Activated T-helper 17 cell treated with anti-CD3 and anti-CD28 coated beads, Interleukin-2, amount 50 U/mL, for 72 hours (primary cell): Measurements from ENCODE around the gene MAPT. TPM values are rescaled to one million over a fixed set of nuclear protein-coding genes. Genes with fewer than 3 reads are reported as not detected.

Source experiments
- ATAC-seq: fragments of 150-1000 bp; cut with Tn5 transposase; replicated peaks from 2 replicates; pipeline ENCODE4 v1.10.0; 2021; ENCODE audit warnings: mild to moderate bottlenecking, moderate library complexity
- H3K27ac Mint-ChIP-seq: one replicate; pipeline ENCODE4 v1.8.0; 2022; ENCODE audit warnings: mixed read lengths
- H3K27me3 Mint-ChIP-seq: one replicate; pipeline ENCODE4 v1.8.0; 2022; ENCODE audit warnings: mixed read lengths
- H3K36me3 Mint-ChIP-seq: one replicate; pipeline ENCODE4 v1.8.0; 2022; ENCODE audit warnings: low read depth, mild to moderate bottlenecking, mixed read lengths
- H3K4me1 Mint-ChIP-seq: one replicate; pipeline ENCODE4 v1.8.0; 2022; ENCODE audit warnings: mixed read lengths
- H3K4me3 Mint-ChIP-seq: one replicate; pipeline ENCODE4 v1.8.0; 2022; ENCODE audit warnings: mild to moderate bottlenecking, mixed read lengths
- H3K9me3 Mint-ChIP-seq: one replicate; pipeline ENCODE4 v1.8.0; 2022; ENCODE audit warnings: mixed read lengths
- total RNA-seq, 2 donors: library from RNA; stranded (reverse); gene quantifications; one replicate each; pipeline ENCODE4 v1.2.3, GENCODE V29; 2022

Gene MAPT
- total RNA-seq, 2 donors from 2014 or later, result 0.63 to 4.9 TPM

GRCh38 chr17:45992904-45993303, 98.5 kb downstream of the MAPT start:
- Mint-ChIP-seq H3K27ac (no peak overlapping the region), H3K4me3 (no peak overlapping the region), H3K36me3 (no peaks in the 10 kb centered on the region), H3K27me3 (no peaks in the 10 kb centered on the region), H3K9me3 (no peaks in the 10 kb centered on the region), H3K4me1 (no peaks in the 10 kb centered on the region)
- ATAC-seq, result no peak

- Mint-ChIP-seq H3K4me1 (no peaks in the 10 kb centered on the region), H3K27ac (no peak overlapping the region), H3K36me3 (no peaks in the 10 kb centered on the region), H3K9me3 (no peaks in the 10 kb centered on the region), H3K27me3 (no peaks in the 10 kb centered on the region), H3K4me3 (no peak overlapping the region)
- ATAC-seq, result no peak
Measured at GRCh38 chr17:45993962-45994627, 99.7 kb downstream of the MAPT start.

DNA sequence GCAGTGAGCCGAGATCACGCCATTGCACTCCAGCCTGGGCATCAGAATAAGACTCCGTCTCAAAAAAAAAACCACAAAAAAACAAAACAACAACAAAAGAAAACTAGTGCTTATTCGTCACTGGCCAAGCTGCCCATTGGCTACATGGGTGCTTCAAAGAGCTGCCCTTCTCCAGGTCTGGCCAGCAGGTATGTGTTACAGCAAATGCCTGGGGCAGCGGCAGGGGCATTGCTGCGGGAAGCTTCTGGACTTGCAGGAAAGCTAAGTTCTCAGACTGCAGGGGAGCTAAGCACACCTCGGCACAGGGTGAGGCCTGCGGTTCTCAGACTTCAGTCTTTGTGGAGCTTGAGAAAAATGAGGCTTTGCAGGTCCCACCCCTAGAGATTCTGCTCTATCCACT, 100.6 kb downstream of the MAPT start:
- H3K36me3 Mint-ChIP-seq, result no peaks in the 10 kb centered on the region
- H3K4me3 Mint-ChIP-seq, result no peak overlapping the region
- no peak for ATAC-seq
- H3K4me1 Mint-ChIP-seq, result no peaks in the 10 kb centered on the region
- H3K27me3 Mint-ChIP-seq, result no peaks in the 10 kb centered on the region
- H3K9me3 Mint-ChIP-seq, result no peaks in the 10 kb centered on the region
- H3K27ac Mint-ChIP-seq, result no peak overlapping the region

GRCh38 chr17:45995627-45996270, 101.4 kb downstream of the MAPT start:
- no peak for ATAC-seq
- Mint-ChIP-seq H3K4me1 (no peaks in the 10 kb centered on the region), H3K4me3 (no peak overlapping the region), H3K27ac (no peak overlapping the region), H3K36me3 (no peaks in the 10 kb centered on the region), H3K27me3 (no peaks in the 10 kb centered on the region), H3K9me3 (no peaks in the 10 kb centered on the region)

DNA sequence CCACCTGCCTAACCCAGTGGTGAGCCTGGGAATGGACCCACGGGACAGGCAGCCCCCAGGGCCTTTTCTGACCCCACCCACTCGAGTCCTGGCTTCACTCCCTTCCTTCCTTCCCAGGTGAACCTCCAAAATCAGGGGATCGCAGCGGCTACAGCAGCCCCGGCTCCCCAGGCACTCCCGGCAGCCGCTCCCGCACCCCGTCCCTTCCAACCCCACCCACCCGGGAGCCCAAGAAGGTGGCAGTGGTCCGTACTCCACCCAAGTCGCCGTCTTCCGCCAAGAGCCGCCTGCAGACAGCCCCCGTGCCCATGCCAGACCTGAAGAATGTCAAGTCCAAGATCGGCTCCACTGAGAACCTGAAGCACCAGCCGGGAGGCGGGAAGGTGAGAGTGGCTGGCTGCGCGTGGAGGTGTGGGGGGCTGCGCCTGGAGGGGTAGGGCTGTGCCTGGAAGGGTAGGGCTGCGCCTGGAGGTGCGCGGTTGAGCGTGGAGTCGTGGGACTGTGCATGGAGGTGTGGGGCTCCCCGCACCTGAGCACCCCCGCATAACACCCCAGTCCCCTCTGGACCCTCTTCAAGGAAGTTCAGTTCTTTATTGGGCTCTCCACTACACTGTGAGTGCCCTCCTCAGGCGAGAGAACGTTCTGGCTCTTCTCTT, 102.1 kb downstream of the MAPT start:
- no peak overlapping the region for H3K27ac Mint-ChIP-seq
- H3K4me1 Mint-ChIP-seq, result no peaks in the 10 kb centered on the region
- no peaks in the 10 kb centered on the region for H3K9me3 Mint-ChIP-seq
- no peaks in the 10 kb centered on the region for H3K27me3 Mint-ChIP-seq
- H3K36me3 Mint-ChIP-seq, result no peaks in the 10 kb centered on the region
- no peak overlapping the region for H3K4me3 Mint-ChIP-seq
- no peak for ATAC-seq

- Mint-ChIP-seq H3K27ac (no peak overlapping the region), H3K4me3 (no peak overlapping the region), H3K27me3 (no peaks in the 10 kb centered on the region), H3K4me1 (no peaks in the 10 kb centered on the region), H3K36me3 (no peaks in the 10 kb centered on the region), H3K9me3 (no peaks in the 10 kb centered on the region)
- no peak for ATAC-seq
Measured at GRCh38 chr17:45997166-45997565, 102.8 kb downstream of the MAPT start.

DNA sequence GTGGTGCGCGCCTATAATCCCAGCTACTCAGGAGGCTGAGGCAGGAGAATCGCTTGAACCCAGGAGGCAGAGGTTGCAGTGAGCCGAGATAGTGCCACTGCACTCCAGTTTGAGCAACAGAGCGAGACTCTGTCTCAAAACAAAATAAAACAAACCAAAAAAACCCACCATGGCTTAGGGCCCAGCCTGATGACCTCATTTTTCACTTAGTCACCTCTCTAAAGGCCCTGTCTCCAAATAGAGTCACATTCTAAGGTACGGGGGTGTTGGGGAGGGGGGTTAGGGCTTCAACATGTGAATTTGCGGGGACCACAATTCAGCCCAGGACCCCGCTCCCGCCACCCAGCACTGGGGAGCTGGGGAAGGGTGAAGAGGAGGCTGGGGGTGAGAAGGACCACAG, 103.3 kb downstream of the MAPT start:
- ATAC-seq, result no peak
- Mint-ChIP-seq H3K36me3 (no peaks in the 10 kb centered on the region), H3K27ac (no peak overlapping the region), H3K27me3 (no peaks in the 10 kb centered on the region), H3K4me1 (no peaks in the 10 kb centered on the region), H3K9me3 (no peaks in the 10 kb centered on the region), H3K4me3 (no peak overlapping the region)

DNA sequence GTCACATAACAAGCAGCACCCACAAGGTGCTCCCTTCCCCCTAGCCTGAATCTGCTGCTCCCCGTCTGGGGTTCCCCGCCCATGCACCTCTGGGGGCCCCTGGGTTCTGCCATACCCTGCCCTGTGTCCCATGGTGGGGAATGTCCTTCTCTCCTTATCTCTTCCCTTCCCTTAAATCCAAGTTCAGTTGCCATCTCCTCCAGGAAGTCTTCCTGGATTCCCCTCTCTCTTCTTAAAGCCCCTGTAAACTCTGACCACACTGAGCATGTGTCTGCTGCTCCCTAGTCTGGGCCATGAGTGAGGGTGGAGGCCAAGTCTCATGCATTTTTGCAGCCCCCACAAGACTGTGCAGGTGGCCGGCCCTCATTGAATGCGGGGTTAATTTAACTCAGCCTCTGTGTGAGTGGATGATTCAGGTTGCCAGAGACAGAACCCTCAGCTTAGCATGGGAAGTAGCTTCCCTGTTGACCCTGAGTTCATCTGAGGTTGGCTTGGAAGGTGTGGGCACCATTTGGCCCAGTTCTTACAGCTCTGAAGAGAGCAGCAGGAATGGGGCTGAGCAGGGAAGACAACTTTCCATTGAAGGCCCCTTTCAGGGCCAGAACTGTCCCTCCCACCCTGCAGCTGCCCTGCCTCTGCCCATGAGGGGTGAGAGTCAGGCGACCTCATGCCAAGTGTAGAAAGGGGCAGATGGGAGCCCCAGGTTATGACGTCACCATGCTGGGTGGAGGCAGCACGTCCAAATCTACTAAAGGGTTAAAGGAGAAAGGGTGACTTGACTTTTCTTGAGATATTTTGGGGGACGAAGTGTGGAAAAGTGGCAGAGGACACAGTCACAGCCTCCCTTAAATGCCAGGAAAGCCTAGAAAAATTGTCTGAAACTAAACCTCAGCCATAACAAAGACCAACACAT, 104.9 kb downstream of the MAPT start, which contains the start of gene STH:
Gene STH (plus strand): TSS at position 264 of the 913 bp plus-strand sequence. CDS start 30 bp downstream, at position 294.
- no peak for ATAC-seq
- H3K27me3 Mint-ChIP-seq, result no peaks in the 10 kb centered on the region

GRCh38 chr17:45999900-46000290, 105.5 kb downstream of the MAPT start:
- H3K9me3 Mint-ChIP-seq, result no peaks in the 10 kb centered on the region
- no peak for ATAC-seq
- no peak overlapping the region for H3K27ac Mint-ChIP-seq
- no peaks in the 10 kb centered on the region for H3K36me3 Mint-ChIP-seq
- no peaks in the 10 kb centered on the region for H3K4me1 Mint-ChIP-seq
- H3K27me3 Mint-ChIP-seq, result no peaks in the 10 kb centered on the region
- no peak overlapping the region for H3K4me3 Mint-ChIP-seq

More for the DNA sequence above, 104.9 kb downstream of the MAPT start, which contains the start of gene STH:
- Mint-ChIP-seq H3K4me1 (no peaks in the 10 kb centered on the region), H3K36me3 (no peaks in the 10 kb centered on the region), H3K4me3 (no peak within 1 kb of the TSS), H3K27ac (no peak within 1 kb of the TSS), H3K9me3 (no peaks in the 10 kb centered on the region)

DNA sequence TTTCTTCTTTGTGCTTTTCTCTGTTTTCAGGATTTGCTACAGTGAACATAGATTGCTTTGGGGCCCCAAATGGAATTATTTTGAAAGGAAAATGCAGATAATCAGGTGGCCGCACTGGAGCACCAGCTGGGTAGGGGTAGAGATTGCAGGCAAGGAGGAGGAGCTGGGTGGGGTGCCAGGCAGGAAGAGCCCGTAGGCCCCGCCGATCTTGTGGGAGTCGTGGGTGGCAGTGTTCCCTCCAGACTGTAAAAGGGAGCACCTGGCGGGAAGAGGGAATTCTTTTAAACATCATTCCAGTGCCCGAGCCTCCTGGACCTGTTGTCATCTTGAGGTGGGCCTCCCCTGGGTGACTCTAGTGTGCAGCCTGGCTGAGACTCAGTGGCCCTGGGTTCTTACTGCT, 105.9 kb downstream of the MAPT start:
- Mint-ChIP-seq H3K4me3 (no peak overlapping the region), H3K36me3 (no peaks in the 10 kb centered on the region), H3K4me1 (no peaks in the 10 kb centered on the region), H3K27ac (no peak overlapping the region), H3K9me3 (no peaks in the 10 kb centered on the region), H3K27me3 (no peaks in the 10 kb centered on the region)
- ATAC-seq, result no peak

DNA sequence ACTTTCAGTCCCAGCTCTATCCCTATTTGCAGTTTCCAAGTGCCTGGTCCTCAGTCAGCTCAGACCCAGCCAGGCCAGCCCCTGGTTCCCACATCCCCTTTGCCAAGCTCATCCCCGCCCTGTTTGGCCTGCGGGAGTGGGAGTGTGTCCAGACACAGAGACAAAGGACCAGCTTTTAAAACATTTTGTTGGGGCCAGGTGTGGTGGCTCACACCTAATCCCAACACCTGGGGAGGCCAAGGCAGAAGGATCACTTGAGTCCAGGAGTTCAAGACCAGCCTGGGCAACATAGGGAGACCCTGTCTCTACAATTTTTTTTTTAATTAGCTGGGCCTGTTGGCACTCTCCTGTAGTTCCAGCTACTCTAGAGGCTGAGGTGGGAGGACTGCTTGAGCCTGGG, 106.4 kb downstream of the MAPT start:
- Mint-ChIP-seq H3K27ac (peak overlapping the region; percentile 25), H3K27me3 (no peaks in the 10 kb centered on the region), H3K36me3 (no peaks in the 10 kb centered on the region), H3K4me3 (no peak overlapping the region), H3K4me1 (no peaks in the 10 kb centered on the region), H3K9me3 (no peaks in the 10 kb centered on the region)
- ATAC-seq, result no peak

DNA sequence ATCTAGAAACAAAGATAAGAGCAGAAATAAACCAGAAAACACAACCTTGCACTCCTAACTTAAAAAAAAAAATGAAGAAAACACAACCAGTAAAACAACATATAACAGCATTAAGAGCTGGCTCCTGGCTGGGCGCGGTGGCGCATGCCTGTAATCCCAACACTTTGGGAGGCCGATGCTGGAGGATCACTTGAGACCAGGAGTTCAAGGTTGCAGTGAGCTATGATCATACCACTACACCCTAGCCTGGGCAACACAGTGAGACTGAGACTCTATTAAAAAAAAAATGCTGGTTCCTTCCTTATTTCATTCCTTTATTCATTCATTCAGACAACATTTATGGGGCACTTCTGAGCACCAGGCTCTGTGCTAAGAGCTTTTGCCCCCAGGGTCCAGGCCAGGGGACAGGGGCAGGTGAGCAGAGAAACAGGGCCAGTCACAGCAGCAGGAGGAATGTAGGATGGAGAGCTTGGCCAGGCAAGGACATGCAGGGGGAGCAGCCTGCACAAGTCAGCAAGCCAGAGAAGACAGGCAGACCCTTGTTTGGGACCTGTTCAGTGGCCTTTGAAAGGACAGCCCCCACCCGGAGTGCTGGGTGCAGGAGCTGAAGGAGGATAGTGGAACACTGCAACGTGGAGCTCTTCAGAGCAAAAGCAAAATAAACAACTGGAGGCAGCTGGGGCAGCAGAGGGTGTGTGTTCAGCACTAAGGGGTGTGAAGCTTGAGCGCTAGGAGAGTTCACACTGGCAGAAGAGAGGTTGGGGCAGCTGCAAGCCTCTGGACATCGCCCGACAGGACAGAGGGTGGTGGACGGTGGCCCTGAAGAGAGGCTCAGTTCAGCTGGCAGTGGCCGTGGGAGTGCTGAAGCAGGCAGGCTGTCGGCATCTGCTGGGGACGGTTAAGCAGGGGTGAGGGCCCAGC, 107.3 kb downstream of the MAPT start:
- Mint-ChIP-seq H3K27me3 (no peaks in the 10 kb centered on the region), H3K36me3 (no peaks in the 10 kb centered on the region), H3K9me3 (no peaks in the 10 kb centered on the region), H3K27ac (peak overlapping the region; percentile 2), H3K4me3 (no peak overlapping the region), H3K4me1 (no peaks in the 10 kb centered on the region)
- ATAC-seq, result no peak

- Mint-ChIP-seq H3K27me3 (no peaks in the 10 kb centered on the region), H3K36me3 (no peaks in the 10 kb centered on the region), H3K27ac (no peak overlapping the region), H3K9me3 (no peaks in the 10 kb centered on the region), H3K4me1 (no peaks in the 10 kb centered on the region), H3K4me3 (no peak overlapping the region)
- ATAC-seq, result peak; percentile 93
Measured at GRCh38 chr17:46002311-46002972, 108.1 kb downstream of the MAPT start.
